A549 (cell line): ENCODE data around the gene DMRT3. TPM values are rescaled to one million over a fixed set of nuclear protein-coding genes. Genes with fewer than 3 reads are reported as not detected.

Experiments used
- ATAC-seq, 2 experiments: fragments of 200-7000 bp in 1 of 2; fragments of >200 bp in 1 of 2; cut with Nextera tagmentation in 1 of 2; cut with Tn5 transposase in 1 of 2; 3 replicates each; pipeline versions ENCODE4 v1.8.0 to v1.9.1; 2018 to 2020; ENCODE audit warnings: mild to moderate bottlenecking in 1 of 2, moderate library complexity in 1 of 2
- CTCF ChIA-PET: fragments of 300-600 bp; sonication (Branson Sonifier 250); formaldehyde crosslinking; extraction: SDS; loops from one replicate; lab custom pipeline; 2021; ENCODE audit warnings: antibody characterized with exemption, inconsistent platforms; lab: Yijun Ruan, JAX
- POLR2A ChIA-PET: fragments of 350-600 bp; formaldehyde crosslinking; extraction: SDS; loops from one replicate; lab custom pipeline; 2021; ENCODE audit warnings: antibody characterized with exemption, inconsistent platforms; lab: Yijun Ruan, JAX
- DNase-seq, 2 experiments: peaks; one replicate each; pipeline versions ENCODE4 v3.0.0 to v3.0.0-alpha.2; 2011 to 2016; ENCODE audit warnings: low read depth in 1 of 2, low spot score in 1 of 2
- FAIRE-seq: peaks from 2 replicates; lab custom pipeline; 2011; peaks lifted over from hg19 to GRCh38; lab: Jason Lieb, UNC
- H3K27ac ChIP-seq, 2 experiments: fragments of >200 bp; sonication (Bioruptor Twin); formaldehyde crosslinking; 3 replicates each; pipeline ENCODE4 v1.5.1; 2016 to 2017
- H3K4me1 ChIP-seq: fragments of >200 bp; sonication (Bioruptor Twin); formaldehyde crosslinking; 3 replicates; pipeline ENCODE4 v1.6.1; 2016
- H3K4me2 ChIP-seq: fragments of >200 bp; sonication (Bioruptor Twin); formaldehyde crosslinking; 3 replicates; pipeline ENCODE4 v1.6.1; 2016
- H3K4me3 ChIP-seq: fragments of >200 bp; sonication (Bioruptor Twin); formaldehyde crosslinking; 3 replicates; pipeline ENCODE4 v1.5.1; 2016
- H3K9me3 ChIP-seq: fragments of >200 bp; sonication (Bioruptor Twin); formaldehyde crosslinking; 3 replicates; pipeline ENCODE4 v1.6.1; 2016
- CBX2 ChIP-seq: fragments of 200-600 bp; sonication (generic); IDR thresholded peaks from 2 replicates; pipeline ENCODE4 v1.6.1; 2016; ENCODE audit warnings: low read depth, mild to moderate bottlenecking, borderline replicate concordance
- CEBPB ChIP-seq, 2 experiments: fragments of >200 bp in 1 of 2; sonication (Bioruptor Twin) in 1 of 2; formaldehyde crosslinking in 1 of 2; IDR thresholded peaks; 2 replicates each; pipeline ENCODE4 v1.6.1; 2012 to 2016
- CHD2 ChIP-seq: fragments of 150-350 bp; IDR thresholded peaks from 2 replicates; pipeline ENCODE4 v1.6.1; 2014; ENCODE audit warnings: low read length; ENCODE audit not compliant: partially characterized antibody
- EP300 ChIP-seq, 2 experiments: fragments of >200 bp; sonication (Bioruptor Twin); formaldehyde crosslinking; IDR thresholded peaks; 2 replicates in 1 of 2; 3 replicates in 1 of 2; pipeline ENCODE4 v1.6.1; 2016 to 2017
- ESRRA ChIP-seq: fragments of 150-350 bp; IDR thresholded peaks from 2 replicates; pipeline ENCODE4 v1.6.1; 2014; ENCODE audit warnings: mild to moderate bottlenecking, low read length, borderline replicate concordance
- FOSB ChIP-seq: fragments of 250-450 bp; sonication (Bioruptor Pico); IDR thresholded peaks from 2 replicates; pipeline ENCODE4 v1.5.0; 2020; ENCODE audit warnings: mild to moderate bottlenecking, moderate library complexity
- FOSL2 ChIP-seq, 2 experiments: fragments of 450-650 bp in 1 of 2; fragments of >200 bp in 1 of 2; sonication (Bioruptor Twin) in 1 of 2; formaldehyde crosslinking; IDR thresholded peaks; 2 replicates each; pipeline versions ENCODE4 v1.5.0 to v1.6.1; 2016 to 2020; ENCODE audit warnings: mild to moderate bottlenecking in 1 of 2, moderate library complexity in 1 of 2
- FOXS1 ChIP-seq: fragments of 250-450 bp; sonication (Bioruptor Pico); IDR thresholded peaks from 2 replicates; pipeline ENCODE4 v1.5.0; 2020; ENCODE audit warnings: mild to moderate bottlenecking, moderate library complexity
- GATA3 ChIP-seq: IDR thresholded peaks from 2 replicates; pipeline ENCODE4 v1.6.1; 2012; ENCODE audit warnings: borderline replicate concordance
- HDAC2 ChIP-seq: fragments of 200-600 bp; sonication (generic); IDR thresholded peaks from 2 replicates; pipeline ENCODE4 v1.6.1; 2016
- HOXA7 ChIP-seq: fragments of 250-450 bp; sonication (Bioruptor Pico); IDR thresholded peaks from 2 replicates; pipeline ENCODE4 v1.5.0; 2020; ENCODE audit warnings: mild to moderate bottlenecking, moderate library complexity
- HOXB5 ChIP-seq: fragments of 250-450 bp; sonication (Bioruptor Pico); IDR thresholded peaks from 2 replicates; pipeline ENCODE4 v1.5.0; 2020; ENCODE audit warnings: mild to moderate bottlenecking, moderate library complexity
- JUNB ChIP-seq: fragments of >200 bp; sonication (Bioruptor Twin); formaldehyde crosslinking; IDR thresholded peaks from 2 replicates; pipeline ENCODE4 v1.6.1; 2016
- KDM5A ChIP-seq: fragments of 200-600 bp; sonication (generic); IDR thresholded peaks from 2 replicates; pipeline ENCODE4 v1.6.1; 2016; ENCODE audit warnings: antibody characterized with exemption, mild to moderate bottlenecking
- MAZ ChIP-seq: fragments of 150-350 bp; IDR thresholded peaks from 2 replicates; pipeline ENCODE4 v1.6.1; 2014; ENCODE audit warnings: antibody characterized with exemption, low read depth, low read length, borderline replicate concordance
- NPAS2 ChIP-seq: fragments of 250-450 bp; sonication (Bioruptor Pico); IDR thresholded peaks from 2 replicates; pipeline ENCODE4 v1.8.0; 2022; ENCODE audit warnings: mild to moderate bottlenecking, moderate library complexity, borderline replicate concordance
- PBX3 ChIP-seq: IDR thresholded peaks from 2 replicates; pipeline ENCODE4 v1.6.1; 2012
- POLR2A ChIP-seq: IDR thresholded peaks from 2 replicates; pipeline ENCODE4 v1.6.1; 2012; ENCODE audit warnings: mild to moderate bottlenecking, low read length
- POLR2AphosphoS2 ChIP-seq: conservative IDR thresholded peaks from 2 replicates; pipeline ENCODE4 v1.6.1; 2012; ENCODE audit warnings: low read length, improper control_type of control experiment, inconsistent platforms
- RAD21 ChIP-seq, 2 experiments: fragments of >200 bp in 1 of 2; sonication (Bioruptor Twin) in 1 of 2; formaldehyde crosslinking in 1 of 2; IDR thresholded peaks in 1 of 2; conservative IDR thresholded peaks in 1 of 2; 2 replicates in 1 of 2; 3 replicates in 1 of 2; pipeline ENCODE4 v1.6.1; 2012 to 2018; ENCODE audit warnings: inconsistent platforms in 1 of 2
- REST ChIP-seq: fragments of 200-600 bp; sonication (generic); IDR thresholded peaks from 2 replicates; pipeline ENCODE4 v1.6.1; 2016; ENCODE audit warnings: antibody characterized with exemption, mild to moderate bottlenecking, moderate library complexity
- RNF2 ChIP-seq: fragments of 200-600 bp; sonication (generic); IDR thresholded peaks from 2 replicates; pipeline ENCODE4 v1.6.1; 2016; ENCODE audit warnings: low read depth, mild to moderate bottlenecking, antibody characterized with exemption, moderate library complexity, borderline replicate concordance
- SMC3 ChIP-seq: fragments of >200 bp; sonication (Bioruptor Twin); formaldehyde crosslinking; IDR thresholded peaks from 3 replicates; pipeline ENCODE4 v1.6.1; 2018; ENCODE audit warnings: inconsistent platforms
- TP53 ChIP-seq: fragments of 250-450 bp; sonication (Bioruptor Pico); IDR thresholded peaks from 2 replicates; pipeline ENCODE4 v1.5.0; 2021; ENCODE audit warnings: mild to moderate bottlenecking, moderate library complexity
- ZFP36 ChIP-seq: fragments of 450-650 bp; IDR thresholded peaks from 2 replicates; pipeline ENCODE4 v1.6.1; 2014; ENCODE audit warnings: borderline replicate concordance; ENCODE audit not compliant: partially characterized antibody
- ZSCAN20 ChIP-seq: fragments of 250-450 bp; sonication (Bioruptor Pico); IDR thresholded peaks from 2 replicates; pipeline ENCODE4 v1.8.0; 2022; ENCODE audit warnings: mild to moderate bottlenecking, moderate library complexity
- WGBS: methylation state at CpG from one replicate; pipeline ENCODE4 v1.1.6; 2017; ENCODE audit errors: missing lambda C conversion rate; 5-methylcytosine and 5-hydroxymethylcytosine counted together
- polyA plus RNA-seq, 4 experiments: library from polyadenylated mRNA; depleted of rRNA in 3 of 4; stranded (reverse); fragments of >200 nt; fragmentation: RNase III in 1 of 4; extraction: RNeasy Plus Mini Kit Qiagen cat#74134 plus additional on column Dnase treatment in 1 of 4; gene quantifications; 2 replicates in 3 of 4; 3 replicates in 1 of 4; pipeline ENCODE4 v1.2.3, GENCODE V29; 2011 to 2017
- TF ChIP-seq, protein P1 (sequence below): fragments of 250-450 bp; sonication (Bioruptor Pico); IDR thresholded peaks from 2 replicates; pipeline ENCODE4 v1.5.0; 2020; ENCODE audit warnings: low read depth, mild to moderate bottlenecking, moderate library complexity
- TF ChIP-seq, protein P2 (sequence below): fragments of >200 bp; sonication (Bioruptor Twin); formaldehyde crosslinking; IDR thresholded peaks from 3 replicates; pipeline ENCODE4 v1.5.1; 2016

DMRT3 gene
- polyA plus RNA-seq, 2 of the 4 experiments (the other 2 are of a cell fraction): not detected

GRCh38 chr9:972501-973294, 3.8 kb upstream of the DMRT3 start:
- no peak overlapping the region for H3K27ac ChIP-seq
- POLR2A ChIA-PET: no interaction called here

DNA sequence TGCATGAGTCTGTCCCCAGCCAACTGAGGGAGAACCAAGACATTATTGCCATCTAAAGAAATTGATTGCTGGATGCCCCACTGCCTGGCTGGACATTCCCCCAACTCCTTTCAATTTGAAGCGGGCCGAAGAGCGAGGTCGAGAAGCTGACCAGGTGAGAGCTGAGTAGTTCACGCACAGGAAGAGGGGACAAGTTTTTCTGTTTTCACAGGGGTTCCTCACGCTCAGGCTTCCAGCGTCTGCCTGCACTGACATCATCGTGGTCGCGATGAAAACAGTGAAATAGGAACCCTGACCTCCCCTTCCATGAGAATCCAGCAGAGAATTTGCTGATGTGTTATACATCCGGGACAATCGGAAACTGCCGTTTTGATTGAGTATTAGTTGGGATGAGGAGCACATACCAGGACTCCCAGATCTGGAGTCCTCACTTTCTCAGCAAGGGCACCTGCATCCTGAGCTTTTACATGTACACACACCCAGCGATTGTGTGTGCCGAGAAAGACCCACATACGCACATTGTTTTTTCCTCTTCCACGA, 3.1 kb upstream of the DMRT3 start:
- CTCF ChIA-PET: no interaction called here
- WGBS: 81% methylated on average over 17 of the region's 17 CpGs
- no peak for DNase-seq
- POLR2A ChIA-PET: no interaction called here
- no peak for FAIRE-seq
- TF ChIP-seq GATA3 (no peak), NPAS2 (CRISPR knock-in tag) (no peak), KDM5A (no peak), CEBPB (IDR thresholded peaks at IDR 0.05) (no peak), FOSB (CRISPR knock-in tag) (no peak), POLR2AphosphoS2 (no peak), JUNB (no peak), ESRRA (no peak), EP300 (IDR thresholded peaks at IDR 0.05) (no peak), RAD21 (conservative IDR thresholded peaks at IDR 0.05 in 1 of 2, IDR thresholded peaks at IDR 0.05 in 1 of 2) (no peak), TP53 (CRISPR knock-in tag) (no peak), MAZ (no peak), HOXA7 (CRISPR knock-in tag) (no peak), SMC3 (no peak), RNF2 (no peak), CBX2 (no peak), FOXS1 (CRISPR knock-in tag) (no peak), REST (no peak)
- TF ChIP-seq, protein P1, sequence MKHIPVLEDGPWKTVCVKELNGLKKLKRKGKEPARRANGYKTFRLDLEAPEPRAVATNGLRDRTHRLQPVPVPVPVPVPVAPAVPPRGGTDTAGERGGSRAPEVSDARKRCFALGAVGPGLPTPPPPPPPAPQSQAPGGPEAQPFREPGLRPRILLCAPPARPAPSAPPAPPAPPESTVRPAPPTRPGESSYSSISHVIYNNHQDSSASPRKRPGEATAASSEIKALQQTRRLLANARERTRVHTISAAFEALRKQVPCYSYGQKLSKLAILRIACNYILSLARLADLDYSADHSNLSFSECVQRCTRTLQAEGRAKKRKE (CRISPR knock-in tag): no peak
- TF ChIP-seq, protein P2, sequence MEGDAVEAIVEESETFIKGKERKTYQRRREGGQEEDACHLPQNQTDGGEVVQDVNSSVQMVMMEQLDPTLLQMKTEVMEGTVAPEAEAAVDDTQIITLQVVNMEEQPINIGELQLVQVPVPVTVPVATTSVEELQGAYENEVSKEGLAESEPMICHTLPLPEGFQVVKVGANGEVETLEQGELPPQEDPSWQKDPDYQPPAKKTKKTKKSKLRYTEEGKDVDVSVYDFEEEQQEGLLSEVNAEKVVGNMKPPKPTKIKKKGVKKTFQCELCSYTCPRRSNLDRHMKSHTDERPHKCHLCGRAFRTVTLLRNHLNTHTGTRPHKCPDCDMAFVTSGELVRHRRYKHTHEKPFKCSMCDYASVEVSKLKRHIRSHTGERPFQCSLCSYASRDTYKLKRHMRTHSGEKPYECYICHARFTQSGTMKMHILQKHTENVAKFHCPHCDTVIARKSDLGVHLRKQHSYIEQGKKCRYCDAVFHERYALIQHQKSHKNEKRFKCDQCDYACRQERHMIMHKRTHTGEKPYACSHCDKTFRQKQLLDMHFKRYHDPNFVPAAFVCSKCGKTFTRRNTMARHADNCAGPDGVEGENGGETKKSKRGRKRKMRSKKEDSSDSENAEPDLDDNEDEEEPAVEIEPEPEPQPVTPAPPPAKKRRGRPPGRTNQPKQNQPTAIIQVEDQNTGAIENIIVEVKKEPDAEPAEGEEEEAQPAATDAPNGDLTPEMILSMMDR: no peak
- Histone ChIP-seq H3K9me3 (peaks cover 3% of the 10 kb centered on the region; the same call in 1 of the 3 replicates), H3K27ac (no peak overlapping the region), H3K4me1 (peaks cover 4% of the 10 kb centered on the region; the same call in 1 of the 3 replicates), H3K4me3 (no peak overlapping the region), H3K4me2 (no peak overlapping the region)
- no peak for ATAC-seq

More at GRCh38 chr9:972501-973294, 3.8 kb upstream of the DMRT3 start:
- TF ChIP-seq FOXS1 (CRISPR knock-in tag) (no peak), HOXA7 (CRISPR knock-in tag) (no peak), POLR2AphosphoS2 (no peak), POLR2A (no peak), FOSL2 (IDR thresholded peaks at IDR 0.05) (no peak), FOSL2 (CRISPR knock-in tag; IDR thresholded peaks at IDR 0.05) (no peak), ESRRA (no peak), ZSCAN20 (no peak), HOXB5 (CRISPR knock-in tag) (no peak), PBX3 (no peak), CBX2 (no peak), CHD2 (no peak), KDM5A (no peak), HDAC2 (no peak), ZFP36 (no peak), NPAS2 (CRISPR knock-in tag) (no peak)
- FAIRE-seq (no peak), DNase-seq (no peak), ATAC-seq (no peak)
- Histone ChIP-seq H3K4me3 (no peak overlapping the region), H3K9me3 (peaks cover 3% of the 10 kb centered on the region; the same call in 1 of the 3 replicates), H3K4me2 (no peak overlapping the region), H3K4me1 (peaks cover 4% of the 10 kb centered on the region; the same call in 1 of the 3 replicates)
- CTCF ChIA-PET: no interaction called here
- WGBS: 68% methylated on average over 63 of the region's 68 CpGs
